Progenitor cell of endocrine pancreas (in vitro differentiated cells): ENCODE results near the gene ERCC3. TPM values are rescaled to one million over a fixed set of nuclear protein-coding genes. Genes with fewer than 3 reads are reported as not detected.

Source experiments
- DNase-seq: peaks from one replicate; pipeline ENCODE4 v3.0.0; 2021; ENCODE audit warnings: low spot score; ENCODE audit not compliant: unreplicated experiment
- H3K27ac Mint-ChIP-seq: 2 replicates; pipeline ENCODE4 v1.8.0; 2021; ENCODE audit warnings: mild to moderate bottlenecking, moderate library complexity, mixed read lengths
- H3K27me3 Mint-ChIP-seq: 2 replicates; pipeline ENCODE4 v1.8.0; 2021; ENCODE audit warnings: mixed read lengths
- H3K36me3 Mint-ChIP-seq: 2 replicates; pipeline ENCODE4 v1.8.0; 2022; ENCODE audit warnings: mixed read lengths; ENCODE audit not compliant: insufficient read depth
- H3K4me1 Mint-ChIP-seq: 2 replicates; pipeline ENCODE4 v1.8.0; 2021; ENCODE audit warnings: low read depth, mixed read lengths
- H3K4me3 Mint-ChIP-seq: 2 replicates; pipeline ENCODE4 v1.8.0; 2021; ENCODE audit warnings: low read depth, mild to moderate bottlenecking, moderate library complexity, mixed read lengths
- H3K9me3 Mint-ChIP-seq: 2 replicates; pipeline ENCODE4 v1.8.0; 2021; ENCODE audit warnings: low read depth, mixed read lengths
- total RNA-seq: library from RNA; stranded (reverse); gene quantifications from 2 replicates; pipeline ENCODE4 v1.2.1, GENCODE V29; 2021
- TF ChIP-seq, protein P1 (sequence below): fragments of 200-600 bp; sonication (generic); IDR thresholded peaks from one replicate; pipeline ENCODE4 v1.5.0; 2021; ENCODE audit warnings: antibody characterized with exemption, mild to moderate bottlenecking; ENCODE audit not compliant: unreplicated experiment

The ERCC3 gene
- total RNA-seq, 1 donor from 2014 or later, result 65.8 TPM

DNA sequence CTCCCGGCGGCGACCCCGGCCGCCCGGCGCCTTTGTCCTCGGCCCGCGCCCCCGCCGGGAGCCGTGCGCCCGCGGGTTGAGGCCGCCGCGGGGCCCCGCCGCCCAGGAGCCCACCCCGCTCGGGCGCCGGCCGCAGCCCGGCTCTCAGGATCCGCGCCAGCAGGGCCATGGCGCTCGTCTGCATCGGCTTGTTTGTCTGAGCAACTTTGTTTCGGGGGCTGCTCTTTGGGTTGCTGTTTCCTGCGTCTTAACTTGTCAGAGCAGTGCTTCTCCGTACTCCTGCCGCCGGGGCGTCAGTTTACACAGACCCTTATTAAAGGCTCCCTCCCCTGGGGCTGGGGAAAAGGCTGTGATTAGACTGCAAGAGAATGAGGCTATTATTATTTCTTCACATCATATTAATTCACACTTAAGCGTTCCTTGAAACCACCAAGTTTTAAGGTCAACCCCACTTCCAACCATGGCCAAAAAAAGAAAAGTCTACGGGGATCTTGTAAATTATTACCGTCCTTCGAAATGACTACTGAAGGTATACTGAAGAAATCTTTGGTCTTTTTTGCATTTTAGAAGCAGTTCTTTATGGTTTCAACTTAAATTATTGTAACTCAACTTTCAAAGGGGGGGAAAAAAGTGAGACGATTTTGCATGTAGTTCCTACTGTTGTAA, 73.7 kb downstream of the ERCC3 start, which contains the start of gene CYP27C1:
CYP27C1 (minus strand) TSS at position 198 of the 666 bp plus-strand sequence; CDS start at position 169, 29 bp downstream.
- Mint-ChIP-seq H3K4me1 (peaks cover 28% of the 10 kb centered on the region), H3K27ac (peak within 1 kb of the TSS; percentile 96), H3K4me3 (peak within 1 kb of the TSS; percentile 96), H3K9me3 (no peaks in the 10 kb centered on the region), H3K27me3 (peaks cover 14% of the 10 kb centered on the region), H3K36me3 (peaks cover 1% of the 10 kb centered on the region)
- TF ChIP-seq, protein P1, sequence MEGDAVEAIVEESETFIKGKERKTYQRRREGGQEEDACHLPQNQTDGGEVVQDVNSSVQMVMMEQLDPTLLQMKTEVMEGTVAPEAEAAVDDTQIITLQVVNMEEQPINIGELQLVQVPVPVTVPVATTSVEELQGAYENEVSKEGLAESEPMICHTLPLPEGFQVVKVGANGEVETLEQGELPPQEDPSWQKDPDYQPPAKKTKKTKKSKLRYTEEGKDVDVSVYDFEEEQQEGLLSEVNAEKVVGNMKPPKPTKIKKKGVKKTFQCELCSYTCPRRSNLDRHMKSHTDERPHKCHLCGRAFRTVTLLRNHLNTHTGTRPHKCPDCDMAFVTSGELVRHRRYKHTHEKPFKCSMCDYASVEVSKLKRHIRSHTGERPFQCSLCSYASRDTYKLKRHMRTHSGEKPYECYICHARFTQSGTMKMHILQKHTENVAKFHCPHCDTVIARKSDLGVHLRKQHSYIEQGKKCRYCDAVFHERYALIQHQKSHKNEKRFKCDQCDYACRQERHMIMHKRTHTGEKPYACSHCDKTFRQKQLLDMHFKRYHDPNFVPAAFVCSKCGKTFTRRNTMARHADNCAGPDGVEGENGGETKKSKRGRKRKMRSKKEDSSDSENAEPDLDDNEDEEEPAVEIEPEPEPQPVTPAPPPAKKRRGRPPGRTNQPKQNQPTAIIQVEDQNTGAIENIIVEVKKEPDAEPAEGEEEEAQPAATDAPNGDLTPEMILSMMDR, result no peak
- peak; percentile 20 for DNase-seq

- Mint-ChIP-seq H3K36me3 (peaks cover 1% of the 10 kb centered on the region), H3K4me1 (peaks cover 23% of the 10 kb centered on the region), H3K4me3 (peak overlapping the region; percentile 85), H3K27ac (peak overlapping the region; percentile 69), H3K27me3 (peaks cover 8% of the 10 kb centered on the region), H3K9me3 (no peaks in the 10 kb centered on the region)
- TF ChIP-seq, protein P1, result no peak
- DNase-seq, result peak; percentile 56
These were observed 74.5 kb downstream of the ERCC3 start for GRCh38 chr2:127219171-127220070.

DNA sequence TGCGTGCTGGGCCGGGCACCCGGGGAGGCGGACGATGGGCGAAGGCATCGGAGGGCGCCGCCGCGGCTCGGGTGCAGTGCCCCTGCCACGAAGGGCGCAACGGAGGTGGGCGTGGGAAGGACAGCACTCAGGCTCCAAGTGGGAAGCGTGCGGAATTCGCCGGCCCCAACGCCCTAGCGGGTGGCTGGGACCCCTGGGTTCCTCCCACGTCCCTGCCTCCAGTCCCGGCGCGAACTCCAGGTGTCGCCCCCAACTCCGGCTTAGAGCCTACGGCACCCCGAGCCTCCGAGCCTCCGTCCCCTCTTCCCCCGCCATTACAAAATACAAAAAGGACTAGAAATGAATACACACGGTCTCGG, 75.2 kb downstream of the ERCC3 start:
- H3K27ac Mint-ChIP-seq, result peak overlapping the region; percentile 73
- TF ChIP-seq, protein P1, result no peak
- DNase-seq, result no peak
- peak overlapping the region; percentile 85 for H3K4me3 Mint-ChIP-seq
- peaks cover 20% of the 10 kb centered on the region for H3K4me1 Mint-ChIP-seq
- H3K27me3 Mint-ChIP-seq, result peaks cover 8% of the 10 kb centered on the region
- peaks cover 2% of the 10 kb centered on the region for H3K9me3 Mint-ChIP-seq
- peaks cover 4% of the 10 kb centered on the region for H3K36me3 Mint-ChIP-seq

GRCh38 chr2:127217470-127218325, 76.2 kb downstream of the ERCC3 start:
- Mint-ChIP-seq H3K4me3 (peak overlapping the region; percentile 85), H3K27ac (peak overlapping the region; percentile 71), H3K36me3 (peaks cover 4% of the 10 kb centered on the region), H3K9me3 (peaks cover 9% of the 10 kb centered on the region), H3K4me1 (peaks cover 11% of the 10 kb centered on the region), H3K27me3 (peaks cover 8% of the 10 kb centered on the region)
- TF ChIP-seq, protein P1, result no peak
- no peak for DNase-seq

- peaks cover 11% of the 10 kb centered on the region for H3K4me1 Mint-ChIP-seq
- DNase-seq, result no peak
- H3K27me3 Mint-ChIP-seq, result peaks cover 8% of the 10 kb centered on the region
- H3K4me3 Mint-ChIP-seq, result no peak overlapping the region
- TF ChIP-seq, protein P1, result no peak
- H3K27ac Mint-ChIP-seq, result no peak overlapping the region
- H3K36me3 Mint-ChIP-seq, result peaks cover 4% of the 10 kb centered on the region
- peaks cover 9% of the 10 kb centered on the region for H3K9me3 Mint-ChIP-seq
These were observed 77.4 kb downstream of the ERCC3 start for GRCh38 chr2:127216593-127216992.
